HUES64 (cell line): ENCODE measurements around the gene TFF2.

Experiments used
- H3K27ac ChIP-seq: 2 replicates; pipeline ENCODE4 v1.7.0; 2013; ENCODE audit warnings: low read depth, low read length, inconsistent platforms
- H3K27me3 ChIP-seq: 2 replicates; pipeline ENCODE4 v1.6.1; 2013; ENCODE audit warnings: mild to moderate bottlenecking, low read length; ENCODE audit not compliant: insufficient read depth
- H3K36me3 ChIP-seq: 2 replicates; pipeline ENCODE4 v1.6.1; 2013; ENCODE audit warnings: mild to moderate bottlenecking, low read length; ENCODE audit not compliant: insufficient read depth
- H3K4me1 ChIP-seq: 2 replicates; pipeline ENCODE4 v1.6.1; 2013; ENCODE audit warnings: mild to moderate bottlenecking, low read length, moderate library complexity; ENCODE audit not compliant: insufficient read depth
- H3K4me3 ChIP-seq: 2 replicates; pipeline ENCODE4 v1.5.1; 2013; ENCODE audit warnings: mild to moderate bottlenecking, low read length, moderate library complexity
- H3K9ac ChIP-seq: 2 replicates; pipeline ENCODE4 v1.6.1; 2013; ENCODE audit warnings: mild to moderate bottlenecking, low read depth, low read length
- H3K9me3 ChIP-seq: 2 replicates; pipeline ENCODE4 v1.6.1; 2013; ENCODE audit warnings: low read depth, low read length; ENCODE audit not compliant: insufficient read depth
- WGBS: fragments of 150-250, 120-280 bp; methylation state at CpG from one replicate; pipeline ENCODE4 v1.1.7; 2013; ENCODE audit warnings: missing lambda C conversion rate; 5-methylcytosine and 5-hydroxymethylcytosine counted together

Gene TFF2

GRCh38 chr21:42331660-42332059 is 19.1 kb downstream of the TFF2 start:
- no peaks in the 10 kb centered on the region for H3K36me3 ChIP-seq
- no peak overlapping the region for H3K27ac ChIP-seq
- no peaks in the 10 kb centered on the region for H3K27me3 ChIP-seq
- no peak overlapping the region for H3K4me3 ChIP-seq
- H3K9me3 ChIP-seq = peaks cover 11% of the 10 kb centered on the region; the same call in 1 of the 2 replicates
- H3K4me1 ChIP-seq = peaks cover 12% of the 10 kb centered on the region
- H3K9ac ChIP-seq = no peak overlapping the region

GRCh38 chr21:42330380-42331371 is 20.1 kb downstream of the TFF2 start:
- Histone ChIP-seq H3K9ac (no peak overlapping the region), H3K27me3 (no peaks in the 10 kb centered on the region), H3K27ac (no peak overlapping the region), H3K9me3 (peaks cover 11% of the 10 kb centered on the region; the same call in 1 of the 2 replicates), H3K36me3 (no peaks in the 10 kb centered on the region), H3K4me3 (no peak overlapping the region), H3K4me1 (peaks cover 3% of the 10 kb centered on the region; the same call in 1 of the 2 replicates)
- WGBS = 100% methylated on average over 1 of the region's 4 CpGs

- Histone ChIP-seq H3K27me3 (no peaks in the 10 kb centered on the region), H3K36me3 (no peaks in the 10 kb centered on the region), H3K9ac (no peak overlapping the region), H3K27ac (no peak overlapping the region), H3K4me3 (no peak overlapping the region), H3K4me1 (no peaks in the 10 kb centered on the region; the same call in 1 of the 2 replicates), H3K9me3 (peaks cover 5% of the 10 kb centered on the region; the same call in 1 of the 2 replicates)
- 87% methylated on average over 6 of the region's 6 CpGs for WGBS
Measured at GRCh38 chr21:42324896-42325295, 25.9 kb downstream of the TFF2 start.

- no peak overlapping the region for H3K27ac ChIP-seq
- 95% methylated on average over 4 of the region's 4 CpGs for WGBS
Measured at GRCh38 chr21:42321845-42322244, 28.9 kb downstream of the TFF2 start.

GRCh38 chr21:42321231-42321630 is 29.6 kb downstream of the TFF2 start:
- H3K27ac ChIP-seq = no peak overlapping the region
- no peak overlapping the region for H3K9ac ChIP-seq
- peaks cover 9% of the 10 kb centered on the region; the same call in 1 of the 2 replicates for H3K4me1 ChIP-seq
- no peaks in the 10 kb centered on the region for H3K27me3 ChIP-seq
- WGBS = 90% methylated on average over 10 of the region's 10 CpGs
- no peaks in the 10 kb centered on the region for H3K36me3 ChIP-seq
- no peak overlapping the region for H3K4me3 ChIP-seq
- no peaks in the 10 kb centered on the region for H3K9me3 ChIP-seq

More at GRCh38 chr21:42321845-42322244, 28.9 kb downstream of the TFF2 start:
- no peaks in the 10 kb centered on the region for H3K27me3 ChIP-seq
- H3K36me3 ChIP-seq = no peaks in the 10 kb centered on the region
- H3K4me1 ChIP-seq = peaks cover 9% of the 10 kb centered on the region; the same call in 1 of the 2 replicates
- H3K9ac ChIP-seq = no peak overlapping the region
- no peaks in the 10 kb centered on the region for H3K9me3 ChIP-seq
- no peak overlapping the region for H3K4me3 ChIP-seq

GRCh38 chr21:42320791-42321190 is 30.0 kb downstream of the TFF2 start:
- H3K27ac ChIP-seq = no peak overlapping the region
- 96% methylated on average over 8 of the region's 8 CpGs for WGBS

GRCh38 chr21:42319851-42320572 is 30.8 kb downstream of the TFF2 start:
- no peak overlapping the region for H3K9ac ChIP-seq
- peaks cover 9% of the 10 kb centered on the region; the same call in 1 of the 2 replicates for H3K4me1 ChIP-seq

More at GRCh38 chr21:42320791-42321190, 30.0 kb downstream of the TFF2 start:
- no peak overlapping the region for H3K4me3 ChIP-seq
- H3K27me3 ChIP-seq = no peaks in the 10 kb centered on the region
- peaks cover 9% of the 10 kb centered on the region; the same call in 1 of the 2 replicates for H3K4me1 ChIP-seq
- no peaks in the 10 kb centered on the region for H3K36me3 ChIP-seq
- no peak overlapping the region for H3K9ac ChIP-seq
- H3K9me3 ChIP-seq = no peaks in the 10 kb centered on the region

GRCh38 chr21:42319376-42319775 is 31.4 kb downstream of the TFF2 start:
- Histone ChIP-seq H3K9ac (no peak overlapping the region), H3K4me3 (no peak overlapping the region), H3K4me1 (peaks cover 9% of the 10 kb centered on the region; the same call in 1 of the 2 replicates), H3K27ac (no peak overlapping the region), H3K9me3 (no peaks in the 10 kb centered on the region), H3K27me3 (no peaks in the 10 kb centered on the region), H3K36me3 (no peaks in the 10 kb centered on the region)
- 93% methylated on average over 10 of the region's 10 CpGs for WGBS

More at GRCh38 chr21:42319851-42320572, 30.8 kb downstream of the TFF2 start:
- 87% methylated on average over 17 of the region's 17 CpGs for WGBS
- no peaks in the 10 kb centered on the region for H3K36me3 ChIP-seq
- H3K27me3 ChIP-seq = no peaks in the 10 kb centered on the region
- H3K4me3 ChIP-seq = no peak overlapping the region
- no peak overlapping the region for H3K27ac ChIP-seq
- H3K9me3 ChIP-seq = no peaks in the 10 kb centered on the region

GRCh38 chr21:42317826-42318746 is 32.7 kb downstream of the TFF2 start:
- no peaks in the 10 kb centered on the region for H3K27me3 ChIP-seq
- H3K36me3 ChIP-seq = no peaks in the 10 kb centered on the region
- WGBS = 88% methylated on average over 20 of the region's 20 CpGs
- H3K4me1 ChIP-seq = peaks cover 19% of the 10 kb centered on the region
- H3K4me3 ChIP-seq = no peak overlapping the region
- no peaks in the 10 kb centered on the region for H3K9me3 ChIP-seq
- no peak overlapping the region; the same call in 1 of the 2 replicates for H3K9ac ChIP-seq
- H3K27ac ChIP-seq = no peak overlapping the region

GRCh38 chr21:42317341-42317741 is 33.5 kb downstream of the TFF2 start:
- Histone ChIP-seq H3K9ac (no peak overlapping the region), H3K27ac (no peak overlapping the region), H3K4me1 (peaks cover 19% of the 10 kb centered on the region), H3K4me3 (no peak overlapping the region), H3K9me3 (no peaks in the 10 kb centered on the region), H3K36me3 (no peaks in the 10 kb centered on the region), H3K27me3 (no peaks in the 10 kb centered on the region)
- 58% methylated on average over 8 of the region's 8 CpGs for WGBS
